ENCODE results near the gene OCEL1.
A peak's percentile ranks its signal among the peaks of the same experiment; 100 is the strongest.

OCEL1 gene

GRCh38 chr19:17275441-17276175, 49.6 kb downstream of the OCEL1 start:
- peak; percentile 1 for TF ChIP-seq POLR2A (IDR thresholded peaks at IDR 0.05; ENCODE audit: low read length)
- no peak for TF ChIP-seq GATA1 (IDR thresholded peaks at IDR 0.05; ENCODE audit: low read depth, low read length)
- DNase-seq = no peak
